ENCODE measurements around the gene BTBD17. TPM values are rescaled to one million over a fixed set of nuclear protein-coding genes. Genes with fewer than 3 reads are reported as not detected.

BTBD17 gene
- total and polyA plus RNA-seq, 2 of the 8 experiments (the other 6 are each of a cell fraction or from before 2014, with no cell fraction given), result 7.0 to 14.8 TPM

DNA sequence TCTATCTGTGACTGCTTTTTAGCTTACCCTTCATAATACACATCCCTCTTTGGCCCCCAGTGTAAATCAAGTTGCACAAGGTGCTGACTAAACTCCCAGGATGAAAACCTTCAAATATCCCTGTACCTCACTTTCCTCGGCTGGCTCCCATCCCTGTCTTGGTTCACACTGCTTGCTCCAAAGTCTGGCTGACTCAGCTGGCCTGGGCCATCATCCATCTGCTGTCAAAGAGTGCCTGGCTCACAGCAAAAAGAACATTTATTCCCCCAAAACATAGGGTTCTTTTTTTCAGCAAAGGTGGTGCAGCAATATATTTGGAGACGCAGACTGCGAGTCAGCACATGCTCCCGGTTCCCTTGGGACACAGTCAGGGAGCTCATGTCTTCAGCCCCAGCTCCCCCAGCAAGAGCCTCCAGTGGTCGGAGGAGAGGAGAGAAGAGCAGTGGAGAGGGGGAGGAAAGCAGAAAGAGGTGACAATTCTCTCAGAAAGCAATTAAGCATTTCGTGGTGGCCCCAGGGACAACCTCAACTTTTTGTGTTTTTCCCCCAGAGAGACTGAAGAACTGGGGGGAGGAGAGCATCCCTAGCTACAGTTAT, 31.8 kb upstream of the BTBD17 start:
- H3K4me1 ChIP-seq (replicated peaks in 1 of 4; ENCODE audit: control insufficient read depth in 3 of 4, insufficient read depth in 4 of 4, low read length in 3 of 4), result peaks cover 0 to 9% (median 5%) of the 10 kb centered on the region in 4 experiments; a peak in 5 of 7 replicates
- no peak overlapping the region for H3K14ac ChIP-seq (ENCODE audit: insufficient read length)
- H2BK15ac ChIP-seq (ENCODE audit: low read length), result no peak overlapping the region
- H2BK120ac ChIP-seq (replicated peaks; ENCODE audit: low read depth, low read length), result no peak overlapping the region
- no peaks in the 10 kb centered on the region; a peak in 1 of 7 replicates for H3K27me3 ChIP-seq (replicated peaks in 1 of 4; ENCODE audit: control insufficient read depth in 3 of 4, extremely low read depth in 1 of 4, insufficient read depth in 3 of 4, low read length in 3 of 4)
- no peak overlapping the region for H3K18ac ChIP-seq (ENCODE audit: extremely low read depth, low read length)
- no peak for DNase-seq (ENCODE audit: low read depth in 1 of 2, low spot score in 2 of 2)
- H4K20me1 ChIP-seq (replicated peaks in 1 of 2; ENCODE audit: control insufficient read depth in 1 of 2, insufficient read depth in 2 of 2, low read length in 2 of 2), result no peaks in the 10 kb centered on the region
- H2AK5ac ChIP-seq (ENCODE audit: low read depth, low read length), result no peak overlapping the region
- ChIA-PET POLR2A (ENCODE audit: partially characterized antibody) (interaction anchor here (0.8 to 1.1 kb wide), 2 partner anchors 10 to 40 kb away, joined by 3 read pairs; no protein-coding TSS in a partner anchor), CTCF (ENCODE audit: partially characterized antibody) (interaction anchor here (0.8 to 7.2 kb wide), 12 partner anchors 10 to 64 kb away, joined by 3 to 57 read pairs (median 4); no protein-coding TSS in a partner anchor)
- no peaks in the 10 kb centered on the region for H3K23me2 ChIP-seq (ENCODE audit: low read depth, low read length)
- H2BK12ac ChIP-seq (ENCODE audit: low read depth, low read length), result no peak overlapping the region
- H4K5ac ChIP-seq (ENCODE audit: insufficient read length, low read depth, low read length), result no peak overlapping the region
- H3K79me2 ChIP-seq (ENCODE audit: control insufficient read depth in 1 of 2, insufficient read depth in 2 of 2, low read length in 2 of 2), result no peaks in the 10 kb centered on the region
- no peak overlapping the region for H4K91ac ChIP-seq (replicated peaks; ENCODE audit: insufficient read length, low read length)
- H2BK5ac ChIP-seq (ENCODE audit: low read depth, low read length), result no peak overlapping the region
- 96% methylated on average over 6 of the region's 6 CpGs; no CpG with 5 or more reads in 1 of the 2 experiments for WGBS, 2 experiments (ENCODE audit: extremely low coverage in 1 of 2, insufficient coverage in 1 of 2, insufficient read length in 1 of 2, insufficient replicate concordance in 2 of 2, low coverage in 1 of 2, low lambda C conversion rate in 2 of 2, missing lambda C conversion rate in 1 of 2)
- H2BK20ac ChIP-seq (ENCODE audit: low read length), result no peak overlapping the region
- no peak overlapping the region for H3K27ac ChIP-seq (ENCODE audit: low read depth, low read length)
- H3K9ac ChIP-seq (replicated peaks in 1 of 4; ENCODE audit: extremely low read depth in 1 of 4, low read depth in 3 of 4, low read length in 3 of 4), result no peak overlapping the region
- H3K56ac ChIP-seq (replicated peaks; ENCODE audit: insufficient read length, low read depth, low read length), result no peak overlapping the region
- H3K36me3 ChIP-seq (ENCODE audit: control insufficient read depth in 2 of 4, insufficient read depth in 4 of 4, low read length in 3 of 4), result no peaks in the 10 kb centered on the region
- no peaks in the 10 kb centered on the region for H3K79me1 ChIP-seq (ENCODE audit: low read depth, low read length)
- H4K8ac ChIP-seq (ENCODE audit: extremely low read depth, insufficient read depth, low read length), result no peak overlapping the region
- H3K4ac ChIP-seq (replicated peaks; ENCODE audit: insufficient read length, low read depth, low read length), result no peak overlapping the region
- H3K4me2 ChIP-seq (ENCODE audit: insufficient read depth in 1 of 2, low read depth in 2 of 2, low read length in 2 of 2), result no peak overlapping the region
- H3K9me3 ChIP-seq (ENCODE audit: insufficient read depth in 2 of 2, low read depth in 1 of 2, low read length in 1 of 2), result no peaks in the 10 kb centered on the region
- H2AFZ ChIP-seq (ENCODE audit: low read length), result no peak overlapping the region
- no peak overlapping the region for H3K23ac ChIP-seq (ENCODE audit: insufficient read length)
- H3K4me3 ChIP-seq (ENCODE audit: extremely low read depth in 1 of 4, insufficient read depth in 2 of 4, low read depth in 3 of 4, low read length in 4 of 4), result no peak overlapping the region
- FAIRE-seq, result no peak
- TF ChIP-seq CTBP2 (IDR thresholded peaks at IDR 0.05; ENCODE audit: borderline replicate concordance, insufficient read depth, insufficient read length, low read length), result no peak
- TF ChIP-seq CBX5 (IDR thresholded peaks at IDR 0.05; ENCODE audit: low read depth, low read length), result no peak
- TF ChIP-seq TEAD4 (IDR thresholded peaks at IDR 0.05; ENCODE audit: low read depth, low read length), result no peak
- TF ChIP-seq, protein P1, sequence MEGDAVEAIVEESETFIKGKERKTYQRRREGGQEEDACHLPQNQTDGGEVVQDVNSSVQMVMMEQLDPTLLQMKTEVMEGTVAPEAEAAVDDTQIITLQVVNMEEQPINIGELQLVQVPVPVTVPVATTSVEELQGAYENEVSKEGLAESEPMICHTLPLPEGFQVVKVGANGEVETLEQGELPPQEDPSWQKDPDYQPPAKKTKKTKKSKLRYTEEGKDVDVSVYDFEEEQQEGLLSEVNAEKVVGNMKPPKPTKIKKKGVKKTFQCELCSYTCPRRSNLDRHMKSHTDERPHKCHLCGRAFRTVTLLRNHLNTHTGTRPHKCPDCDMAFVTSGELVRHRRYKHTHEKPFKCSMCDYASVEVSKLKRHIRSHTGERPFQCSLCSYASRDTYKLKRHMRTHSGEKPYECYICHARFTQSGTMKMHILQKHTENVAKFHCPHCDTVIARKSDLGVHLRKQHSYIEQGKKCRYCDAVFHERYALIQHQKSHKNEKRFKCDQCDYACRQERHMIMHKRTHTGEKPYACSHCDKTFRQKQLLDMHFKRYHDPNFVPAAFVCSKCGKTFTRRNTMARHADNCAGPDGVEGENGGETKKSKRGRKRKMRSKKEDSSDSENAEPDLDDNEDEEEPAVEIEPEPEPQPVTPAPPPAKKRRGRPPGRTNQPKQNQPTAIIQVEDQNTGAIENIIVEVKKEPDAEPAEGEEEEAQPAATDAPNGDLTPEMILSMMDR (IDR thresholded peaks at IDR 0.05; ENCODE audit: control extremely low read depth in 1 of 3, insufficient read depth in 1 of 3, low read depth in 1 of 3, low read length in 3 of 3), result no peak
- TF ChIP-seq POLR2AphosphoS5 (IDR thresholded peaks at IDR 0.05; ENCODE audit: low read depth, low read length), result no peak
- TF ChIP-seq GTF2F1 (IDR thresholded peaks at IDR 0.05; ENCODE audit: borderline replicate concordance, low read depth, low read length), result no peak
- no peak for TF ChIP-seq TBP (IDR thresholded peaks at IDR 0.05; ENCODE audit: low read depth, low read length)
- TF ChIP-seq GABPA (IDR thresholded peaks at IDR 0.05; ENCODE audit: borderline replicate concordance, insufficient read depth, low read length), result no peak
- no peak for TF ChIP-seq RAD21 (IDR thresholded peaks at IDR 0.05 in 1 of 2, conservative IDR thresholded peaks at IDR 0.05 in 1 of 2; ENCODE audit: low read depth in 2 of 2, low read length in 2 of 2)
- TF ChIP-seq RBBP5 (IDR thresholded peaks at IDR 0.05; ENCODE audit: borderline replicate concordance, low read depth, low read length), result no peak
